ENCODE measurements around the gene PTPN13. TPM values are rescaled to one million over a fixed set of nuclear protein-coding genes. Genes with fewer than 3 reads are reported as not detected.

The PTPN13 gene
- total and polyA plus RNA-seq, 2 experiments from 2014 or later: 13.0 to 43.2 TPM

DNA sequence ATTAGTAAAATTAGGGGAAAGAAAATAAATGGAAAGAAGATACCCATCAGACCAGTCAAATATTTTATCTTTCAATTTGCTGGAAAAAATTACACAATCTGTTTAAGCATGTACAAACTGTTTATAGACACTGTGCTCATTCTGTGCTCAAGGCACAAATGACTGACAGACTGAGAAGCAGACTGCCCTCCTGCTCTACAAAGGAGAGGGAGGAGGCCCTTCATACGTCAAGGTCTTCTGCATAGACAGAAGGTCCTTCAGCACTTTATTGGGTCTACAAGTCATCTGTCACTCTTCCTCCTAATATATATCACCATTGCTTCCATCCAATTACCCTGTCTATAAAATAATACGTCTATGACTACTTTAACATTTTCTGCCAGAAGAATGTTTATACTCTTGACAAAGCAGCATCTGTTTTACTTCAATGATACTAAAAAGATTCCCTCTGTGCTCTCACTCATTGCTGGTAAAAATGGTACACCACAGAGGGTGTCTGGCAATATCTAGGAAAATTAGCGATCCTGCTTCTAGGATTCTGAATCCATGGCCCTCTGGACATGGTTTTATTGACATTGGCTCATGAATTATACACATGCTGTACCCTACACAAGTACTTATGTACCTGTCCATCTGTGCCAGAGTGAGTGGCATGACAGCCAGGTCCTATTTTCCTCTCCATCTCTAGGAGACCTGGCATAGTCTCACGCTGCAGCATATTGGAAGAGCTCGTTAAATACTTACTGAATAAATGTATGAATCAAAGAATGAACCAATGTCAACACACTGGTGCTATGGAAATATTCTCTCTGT lies 243.8 kb downstream of the PTPN13 start:
- Histone ChIP-seq H3K4me1 (ENCODE audit: insufficient read depth) (peaks cover 11% of the 10 kb centered on the region), H3K4me3 (no peak overlapping the region), H3K79me2 (ENCODE audit: insufficient read depth) (no peaks in the 10 kb centered on the region), H3K4me2 (ENCODE audit: unreplicated experiment) (no peak overlapping the region), H3K9me3 (ENCODE audit: low read depth) (no peaks in the 10 kb centered on the region), H3K9ac (no peak overlapping the region), H4K20me1 (ENCODE audit: insufficient read depth) (no peaks in the 10 kb centered on the region), H3K9me2 (ENCODE audit: insufficient read depth) (no peaks in the 10 kb centered on the region), H2AFZ (no peak overlapping the region), H3K27ac (no peak overlapping the region), H3K27me3 (replicated peaks; ENCODE audit: insufficient read depth) (no peaks in the 10 kb centered on the region), H3K36me3 (ENCODE audit: low read depth) (no peaks in the 10 kb centered on the region), H3F3A (ENCODE audit: insufficient read depth) (0 out of 2 replicates have a peak, but pooled peaks cover 8% of the 10 kb centered on the region)
- TF ChIP-seq EZH2 (IDR thresholded peaks at IDR 0.05; ENCODE audit: insufficient read depth, poor library complexity, severe bottlenecking): no peak
- no peak for TF ChIP-seq EZH2phosphoT487 (IDR thresholded peaks at IDR 0.05; ENCODE audit: insufficient read depth, low read depth)
- DNase-seq: no peak
- 75% methylated on average over 5 of the region's 5 CpGs for WGBS, 2 experiments (ENCODE audit: low coverage in 1 of 2, low lambda C conversion rate in 2 of 2, missing lambda C conversion rate in 2 of 2)
- in situ Hi-C loops (cut with MboI): no loop called here

GRCh38 chr4:86840858-86841257 lies 246.7 kb downstream of the PTPN13 start:
- H3K9ac ChIP-seq: no peak overlapping the region
- no peaks in the 10 kb centered on the region for H3K9me2 ChIP-seq (ENCODE audit: insufficient read depth)
- in situ Hi-C loops (cut with MboI): no loop called here
- H3K27me3 ChIP-seq (replicated peaks; ENCODE audit: insufficient read depth): no peaks in the 10 kb centered on the region
- peak; percentile 31 for DNase-seq
- peaks cover 11% of the 10 kb centered on the region for H3K4me1 ChIP-seq (ENCODE audit: insufficient read depth)
- no peak for TF ChIP-seq EZH2 (IDR thresholded peaks at IDR 0.05; ENCODE audit: insufficient read depth, poor library complexity, severe bottlenecking)
- no peak for TF ChIP-seq EZH2phosphoT487 (IDR thresholded peaks at IDR 0.05; ENCODE audit: insufficient read depth, low read depth)
- H3F3A ChIP-seq (ENCODE audit: insufficient read depth): 0 out of 2 replicates have a peak, but pooled peaks cover 8% of the 10 kb centered on the region
- WGBS, 2 experiments (ENCODE audit: low coverage in 1 of 2, low lambda C conversion rate in 2 of 2, missing lambda C conversion rate in 2 of 2): 84 to 91% methylated on average over 1 of the region's 1 CpG
- H3K4me3 ChIP-seq: no peak overlapping the region
- H3K4me2 ChIP-seq (ENCODE audit: unreplicated experiment): no peak overlapping the region
- H3K79me2 ChIP-seq (ENCODE audit: insufficient read depth): no peaks in the 10 kb centered on the region
- no peak overlapping the region for H2AFZ ChIP-seq
- H3K9me3 ChIP-seq (ENCODE audit: low read depth): no peaks in the 10 kb centered on the region
- H4K20me1 ChIP-seq (ENCODE audit: insufficient read depth): no peaks in the 10 kb centered on the region
- no peak overlapping the region for H3K27ac ChIP-seq
- no peaks in the 10 kb centered on the region for H3K36me3 ChIP-seq (ENCODE audit: low read depth)

DNA sequence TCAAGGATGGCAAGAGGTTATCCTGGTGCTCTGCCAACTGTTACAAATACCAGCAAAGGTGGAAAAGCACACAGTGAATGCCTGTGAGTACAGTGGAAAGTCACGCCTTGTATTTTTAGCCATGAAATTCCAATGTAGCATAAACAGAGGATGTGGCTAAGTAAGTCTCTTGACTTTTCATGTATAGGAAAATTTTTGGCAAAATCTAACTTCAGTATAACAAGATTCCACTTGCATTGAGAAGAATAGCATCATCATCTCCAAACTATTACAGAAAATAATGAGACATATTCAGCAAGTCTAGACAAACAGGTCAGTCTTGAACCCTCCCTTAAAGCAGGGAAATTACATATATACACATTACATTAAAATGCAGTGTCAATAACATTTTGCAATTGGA lies 247.2 kb downstream of the PTPN13 start:
- Histone ChIP-seq H2AFZ (no peak overlapping the region), H3K9me3 (ENCODE audit: low read depth) (no peaks in the 10 kb centered on the region), H3K79me2 (ENCODE audit: insufficient read depth) (no peaks in the 10 kb centered on the region), H3K36me3 (ENCODE audit: low read depth) (no peaks in the 10 kb centered on the region), H3F3A (ENCODE audit: insufficient read depth) (0 out of 2 replicates have a peak, but pooled peaks cover 8% of the 10 kb centered on the region), H3K27ac (no peak overlapping the region), H3K27me3 (replicated peaks; ENCODE audit: insufficient read depth) (no peaks in the 10 kb centered on the region), H4K20me1 (ENCODE audit: insufficient read depth) (no peaks in the 10 kb centered on the region), H3K9ac (no peak overlapping the region), H3K9me2 (ENCODE audit: insufficient read depth) (no peaks in the 10 kb centered on the region), H3K4me3 (no peak overlapping the region), H3K4me2 (ENCODE audit: unreplicated experiment) (no peak overlapping the region), H3K4me1 (ENCODE audit: insufficient read depth) (peaks cover 11% of the 10 kb centered on the region)
- DNase-seq: no peak
- in situ Hi-C loops (cut with MboI): no loop called here
- WGBS, 2 experiments (ENCODE audit: low coverage in 1 of 2, low lambda C conversion rate in 2 of 2, missing lambda C conversion rate in 2 of 2): 95 to 100% methylated on average over 1 of the region's 1 CpG
- no peak for TF ChIP-seq EZH2phosphoT487 (IDR thresholded peaks at IDR 0.05; ENCODE audit: insufficient read depth, low read depth)
- TF ChIP-seq EZH2 (IDR thresholded peaks at IDR 0.05; ENCODE audit: insufficient read depth, poor library complexity, severe bottlenecking): no peak

DNA sequence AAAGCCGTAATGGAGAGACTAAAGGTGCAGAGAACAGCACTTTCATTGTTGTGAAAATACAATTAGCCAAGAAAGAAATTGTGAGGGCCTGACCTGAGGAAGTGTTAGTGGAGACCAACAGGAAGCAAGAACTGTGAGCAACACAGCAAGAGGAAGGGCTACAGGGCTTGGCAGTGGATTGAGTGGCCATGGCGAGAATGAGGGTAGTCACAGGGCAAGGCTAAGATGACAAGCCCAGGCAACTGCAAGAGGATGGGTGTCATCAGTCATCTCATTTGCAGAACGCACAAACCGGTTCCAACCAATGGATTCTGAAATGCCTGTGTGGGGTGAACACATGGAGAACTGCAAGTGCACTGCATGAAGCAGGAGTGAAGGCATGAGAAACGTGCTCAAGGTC lies 251.5 kb downstream of the PTPN13 start:
- Histone ChIP-seq H3K9me3 (ENCODE audit: low read depth) (no peaks in the 10 kb centered on the region), H3K4me2 (ENCODE audit: unreplicated experiment) (no peak overlapping the region), H3K9me2 (ENCODE audit: insufficient read depth) (no peaks in the 10 kb centered on the region), H3K79me2 (ENCODE audit: insufficient read depth) (no peaks in the 10 kb centered on the region), H2AFZ (no peak overlapping the region), H3K27ac (no peak overlapping the region), H3K36me3 (ENCODE audit: low read depth) (no peaks in the 10 kb centered on the region), H3K9ac (no peak overlapping the region), H3F3A (ENCODE audit: insufficient read depth) (0 out of 2 replicates have a peak, but pooled peaks cover 17% of the 10 kb centered on the region), H3K4me1 (ENCODE audit: insufficient read depth) (peaks cover 35% of the 10 kb centered on the region), H3K4me3 (no peak overlapping the region), H4K20me1 (ENCODE audit: insufficient read depth) (no peaks in the 10 kb centered on the region), H3K27me3 (replicated peaks; ENCODE audit: insufficient read depth) (no peaks in the 10 kb centered on the region)
- 91 to 96% methylated on average over 5 of the region's 5 CpGs for WGBS, 2 experiments (ENCODE audit: low coverage in 1 of 2, low lambda C conversion rate in 2 of 2, missing lambda C conversion rate in 2 of 2)
- DNase-seq: no peak
- TF ChIP-seq EZH2 (IDR thresholded peaks at IDR 0.05; ENCODE audit: insufficient read depth, poor library complexity, severe bottlenecking): no peak
- TF ChIP-seq EZH2phosphoT487 (IDR thresholded peaks at IDR 0.05; ENCODE audit: insufficient read depth, low read depth): no peak
- in situ Hi-C loops (cut with MboI): no loop called here

Measured in GM23248 (cell line).